Measurements from ENCODE around the gene FOXP1.

- no peak for TF ChIP-seq FOXA2 (IDR thresholded peaks at IDR 0.05)
- TF ChIP-seq, protein P1, sequence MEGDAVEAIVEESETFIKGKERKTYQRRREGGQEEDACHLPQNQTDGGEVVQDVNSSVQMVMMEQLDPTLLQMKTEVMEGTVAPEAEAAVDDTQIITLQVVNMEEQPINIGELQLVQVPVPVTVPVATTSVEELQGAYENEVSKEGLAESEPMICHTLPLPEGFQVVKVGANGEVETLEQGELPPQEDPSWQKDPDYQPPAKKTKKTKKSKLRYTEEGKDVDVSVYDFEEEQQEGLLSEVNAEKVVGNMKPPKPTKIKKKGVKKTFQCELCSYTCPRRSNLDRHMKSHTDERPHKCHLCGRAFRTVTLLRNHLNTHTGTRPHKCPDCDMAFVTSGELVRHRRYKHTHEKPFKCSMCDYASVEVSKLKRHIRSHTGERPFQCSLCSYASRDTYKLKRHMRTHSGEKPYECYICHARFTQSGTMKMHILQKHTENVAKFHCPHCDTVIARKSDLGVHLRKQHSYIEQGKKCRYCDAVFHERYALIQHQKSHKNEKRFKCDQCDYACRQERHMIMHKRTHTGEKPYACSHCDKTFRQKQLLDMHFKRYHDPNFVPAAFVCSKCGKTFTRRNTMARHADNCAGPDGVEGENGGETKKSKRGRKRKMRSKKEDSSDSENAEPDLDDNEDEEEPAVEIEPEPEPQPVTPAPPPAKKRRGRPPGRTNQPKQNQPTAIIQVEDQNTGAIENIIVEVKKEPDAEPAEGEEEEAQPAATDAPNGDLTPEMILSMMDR (IDR thresholded peaks at IDR 0.05; ENCODE audit: low read depth, low read length, missing input control) = no peak
- no peak for TF ChIP-seq MAX (IDR thresholded peaks at IDR 0.05)
- TF ChIP-seq, protein P2, sequence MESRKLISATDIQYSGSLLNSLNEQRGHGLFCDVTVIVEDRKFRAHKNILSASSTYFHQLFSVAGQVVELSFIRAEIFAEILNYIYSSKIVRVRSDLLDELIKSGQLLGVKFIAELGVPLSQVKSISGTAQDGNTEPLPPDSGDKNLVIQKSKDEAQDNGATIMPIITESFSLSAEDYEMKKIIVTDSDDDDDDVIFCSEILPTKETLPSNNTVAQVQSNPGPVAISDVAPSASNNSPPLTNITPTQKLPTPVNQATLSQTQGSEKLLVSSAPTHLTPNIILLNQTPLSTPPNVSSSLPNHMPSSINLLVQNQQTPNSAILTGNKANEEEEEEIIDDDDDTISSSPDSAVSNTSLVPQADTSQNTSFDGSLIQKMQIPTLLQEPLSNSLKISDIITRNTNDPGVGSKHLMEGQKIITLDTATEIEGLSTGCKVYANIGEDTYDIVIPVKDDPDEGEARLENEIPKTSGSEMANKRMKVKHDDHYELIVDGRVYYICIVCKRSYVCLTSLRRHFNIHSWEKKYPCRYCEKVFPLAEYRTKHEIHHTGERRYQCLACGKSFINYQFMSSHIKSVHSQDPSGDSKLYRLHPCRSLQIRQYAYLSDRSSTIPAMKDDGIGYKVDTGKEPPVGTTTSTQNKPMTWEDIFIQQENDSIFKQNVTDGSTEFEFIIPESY (IDR thresholded peaks at IDR 0.05) = no peak
- TF ChIP-seq TAF1 (conservative IDR thresholded peaks at IDR 0.05) = no peak
- TF ChIP-seq HNF4A (conservative IDR thresholded peaks at IDR 0.05) = no peak
Measured at GRCh38 chr3:71162221-71162620, 421.3 kb downstream of the FOXP1 start.
